AG08396 (cell line): ENCODE data around the gene RNF13.
"Not testable (repeated sequence)": the region's sequence is repeated elsewhere in the genome, so short reads cannot be mapped to it uniquely, and the experiment has no call there.

Experiments
- DNase-seq: peaks from one replicate; pipeline ENCODE4 v3.0.0; 2012; ENCODE audit warnings: low spot score, mixed read lengths

The RNF13 gene

GRCh38 chr3:149957361-149958125 lies 144.5 kb downstream of the RNF13 start:
- no peak for DNase-seq

GRCh38 chr3:149958171-149958796 lies 145.3 kb downstream of the RNF13 start:
- DNase-seq = no peak

DNA sequence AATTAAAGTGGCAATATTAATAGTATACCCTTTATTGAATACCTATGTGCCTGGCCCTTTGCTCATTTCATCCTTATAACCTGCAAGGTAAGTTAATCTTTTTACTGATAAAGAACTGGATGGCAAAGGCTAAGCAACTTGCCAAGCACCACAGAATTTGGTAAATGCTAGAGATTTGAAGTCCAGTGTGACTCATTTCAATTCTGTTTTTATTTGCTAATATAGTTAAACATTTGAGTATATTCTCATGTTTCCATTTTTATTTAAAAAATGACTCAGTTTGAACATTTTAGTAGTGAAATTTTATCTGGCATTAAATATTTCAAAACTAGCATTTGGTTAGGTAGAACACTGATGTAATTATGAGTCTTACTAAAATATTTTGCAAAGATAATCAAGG lies 146.4 kb downstream of the RNF13 start:
- no peak for DNase-seq

- no peak for DNase-seq
These were observed 150.5 kb downstream of the RNF13 start for GRCh38 chr3:149963485-149963884.

DNA sequence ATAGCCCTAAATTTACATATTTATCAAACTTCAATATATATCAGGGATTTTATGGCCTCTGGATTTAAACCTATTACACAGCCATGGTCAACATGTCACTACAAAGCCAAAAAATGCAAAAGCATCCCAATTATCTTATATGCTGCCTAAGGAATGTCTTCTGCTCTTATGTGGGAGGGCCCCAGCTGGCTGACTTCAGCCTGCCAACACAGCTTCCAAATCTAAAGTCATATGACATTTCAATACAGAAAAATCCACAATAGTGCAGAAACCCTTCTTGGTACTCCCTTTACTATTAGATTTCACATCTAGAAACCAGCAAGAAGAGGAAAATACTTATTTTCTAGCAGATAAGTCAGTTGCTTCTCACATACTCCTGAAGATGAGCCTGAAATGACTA lies 151.3 kb downstream of the RNF13 start:
- no peak for DNase-seq

- DNase-seq = no peak
These were observed 152.3 kb downstream of the RNF13 start for GRCh38 chr3:149965278-149965677.

DNA sequence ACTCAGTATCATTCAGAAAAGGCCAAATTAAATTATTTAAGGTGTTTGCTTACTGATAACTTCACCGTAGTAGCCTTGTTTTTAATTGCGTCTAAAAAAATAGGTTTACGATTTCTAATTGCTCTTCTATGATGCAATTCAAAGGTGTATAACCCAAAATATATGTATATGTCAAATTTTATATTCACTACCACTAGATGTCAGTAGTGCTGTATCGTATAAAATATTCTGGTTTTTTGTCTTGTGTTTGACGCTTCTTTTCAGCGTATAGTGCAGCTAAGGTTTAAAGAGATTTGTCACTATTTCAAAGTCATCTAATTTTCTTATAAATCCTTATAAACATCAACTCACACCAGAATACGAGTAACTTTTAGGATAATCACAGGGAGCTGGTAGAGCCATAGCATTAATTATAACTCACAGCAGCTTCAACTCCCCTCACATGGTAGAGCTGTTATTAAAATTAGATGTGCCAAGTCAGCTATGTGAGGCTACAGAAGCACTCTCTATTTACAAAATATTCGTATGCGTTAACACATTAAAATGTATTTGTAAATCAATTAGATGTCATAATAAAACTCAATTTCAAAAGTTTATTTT lies 154.2 kb downstream of the RNF13 start:
- peak; percentile 27 for DNase-seq

DNA sequence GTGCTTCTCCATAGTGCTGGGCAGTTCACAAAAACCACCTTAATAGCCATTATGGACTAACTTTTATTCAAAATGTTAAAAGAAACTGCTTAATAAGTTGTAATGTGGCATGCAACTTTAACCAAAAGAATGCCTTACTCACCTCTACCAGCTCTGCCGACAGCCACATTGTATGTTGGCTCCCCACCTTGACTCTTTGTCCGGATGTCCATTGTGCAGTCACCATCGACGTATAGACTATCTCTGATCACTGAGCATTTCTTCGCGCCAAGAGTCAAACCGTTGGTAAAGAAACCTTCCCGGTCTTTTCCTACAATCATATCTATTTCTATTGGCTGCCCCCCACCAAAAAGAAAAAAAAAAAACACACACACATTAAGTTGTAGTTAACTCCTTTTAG lies 155.2 kb downstream of the RNF13 start:
- DNase-seq = no peak

DNA sequence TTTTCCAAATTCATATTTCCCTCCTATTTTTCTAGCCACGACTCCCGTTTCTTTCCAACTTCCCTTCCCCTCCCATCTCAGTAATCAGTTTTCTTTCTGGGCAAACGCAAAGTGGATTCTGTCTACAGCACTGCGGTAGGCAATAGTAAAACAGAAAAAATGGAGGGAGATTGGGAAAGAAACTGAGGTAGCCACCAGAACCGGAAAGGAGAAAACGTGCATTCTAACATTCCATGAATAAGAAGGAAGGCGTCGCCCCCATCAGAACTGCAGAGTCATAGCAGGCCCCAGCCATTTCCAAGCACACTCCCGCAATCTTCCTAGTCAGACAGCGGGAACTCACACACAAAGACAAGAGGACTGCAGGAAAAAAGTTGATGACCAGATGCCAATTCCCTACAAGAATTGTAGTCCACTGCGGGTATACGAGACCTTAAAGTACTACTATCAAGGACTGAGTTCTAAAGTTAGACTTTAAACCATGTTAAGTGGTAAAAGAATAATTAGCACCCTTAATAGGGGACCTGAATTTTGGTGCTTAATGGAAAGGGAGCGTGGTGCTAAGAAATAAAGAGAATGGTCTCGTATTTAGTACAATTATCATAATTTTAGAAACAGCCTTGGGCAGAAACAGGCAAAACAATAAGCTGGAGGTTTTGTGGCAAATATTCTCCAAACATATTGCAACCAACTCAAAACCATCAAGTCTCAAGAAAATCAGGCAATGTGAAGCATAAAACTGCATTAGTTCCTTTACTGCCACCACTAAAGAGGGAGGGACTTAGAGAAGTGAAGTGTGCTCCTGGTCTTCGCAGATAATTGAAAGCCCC lies 156.3 kb downstream of the RNF13 start:
- DNase-seq = peak; percentile 71

- DNase-seq = peak; percentile 75
These were observed 157.1 kb downstream of the RNF13 start for GRCh38 chr3:149969940-149970715.

DNA sequence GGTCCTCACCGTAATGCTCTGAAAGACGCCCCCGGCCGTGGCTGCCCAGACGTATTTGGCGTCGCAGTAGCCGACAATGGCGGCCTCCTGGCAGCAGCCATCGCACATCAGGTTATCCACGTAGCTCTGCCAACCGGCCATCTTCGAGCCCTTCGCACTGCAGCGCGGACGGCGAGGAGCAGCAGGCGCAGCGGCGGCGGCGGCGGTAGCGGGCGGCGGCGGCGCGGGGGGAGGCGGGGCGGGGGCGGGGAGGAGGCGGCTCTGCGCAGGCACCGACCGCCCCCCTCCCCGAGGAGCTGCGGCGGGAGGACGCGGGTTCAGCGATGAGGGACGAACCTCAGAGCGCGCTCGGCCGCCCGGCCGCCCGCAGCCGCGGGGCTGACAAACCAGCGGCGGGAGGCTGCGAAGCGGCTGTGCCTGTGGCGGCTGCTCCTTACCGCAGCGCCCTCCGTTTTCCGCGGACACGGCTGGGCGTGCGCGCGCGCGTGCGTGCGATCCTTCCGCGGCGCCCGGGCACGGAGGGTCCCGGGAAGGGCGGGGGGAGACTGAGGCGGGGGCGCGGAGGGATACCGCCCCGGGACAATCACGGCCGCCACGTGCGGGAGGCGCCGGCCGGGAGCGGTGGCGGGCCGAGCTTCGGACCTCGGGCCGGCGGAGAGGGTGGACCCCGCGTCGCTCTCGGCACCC lies 157.8 kb downstream of the RNF13 start, which contains the start of gene PFN2:
Gene PFN2, minus strand, starts transcription at position 180 of the 687 bp plus-strand sequence. Its CDS starts 39 bp downstream, at position 141.
- DNase-seq = peak; percentile 84

DNA sequence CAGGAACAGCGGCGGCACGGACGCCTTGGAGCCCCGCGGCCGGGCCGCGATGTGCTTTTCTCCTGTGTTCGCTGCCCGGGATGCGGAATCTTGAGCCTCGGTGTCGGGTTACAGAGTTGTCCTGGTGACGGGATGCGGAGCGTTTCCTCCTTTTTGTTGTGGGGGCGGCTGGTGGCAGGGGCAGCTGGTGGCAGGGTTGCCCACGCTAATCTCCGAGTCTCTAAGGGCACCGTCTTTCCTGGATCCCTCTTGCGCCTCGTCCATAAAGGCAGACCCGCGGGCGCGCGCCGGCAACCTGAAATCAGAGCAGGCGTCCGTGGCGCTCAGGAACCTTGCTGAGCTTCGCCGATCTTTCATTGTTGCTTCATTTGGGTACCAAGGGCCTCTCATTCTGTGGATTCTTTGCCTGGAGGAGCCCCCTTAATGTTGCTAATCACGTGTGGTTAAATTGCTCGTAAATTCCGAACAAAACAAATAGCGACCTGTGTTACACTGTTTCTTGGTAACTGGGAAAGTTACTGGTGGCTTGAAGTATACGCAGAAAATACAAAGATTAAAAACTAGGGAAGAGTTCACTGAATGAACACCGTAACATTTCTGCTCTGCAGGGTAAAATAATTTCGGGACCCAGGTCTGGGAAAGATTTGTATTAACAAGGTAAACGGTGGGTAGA lies 158.5 kb downstream of the RNF13 start:
- DNase-seq = no peak

GRCh38 chr3:149975919-149976318 lies 162.9 kb downstream of the RNF13 start:
- no peak for DNase-seq

DNA sequence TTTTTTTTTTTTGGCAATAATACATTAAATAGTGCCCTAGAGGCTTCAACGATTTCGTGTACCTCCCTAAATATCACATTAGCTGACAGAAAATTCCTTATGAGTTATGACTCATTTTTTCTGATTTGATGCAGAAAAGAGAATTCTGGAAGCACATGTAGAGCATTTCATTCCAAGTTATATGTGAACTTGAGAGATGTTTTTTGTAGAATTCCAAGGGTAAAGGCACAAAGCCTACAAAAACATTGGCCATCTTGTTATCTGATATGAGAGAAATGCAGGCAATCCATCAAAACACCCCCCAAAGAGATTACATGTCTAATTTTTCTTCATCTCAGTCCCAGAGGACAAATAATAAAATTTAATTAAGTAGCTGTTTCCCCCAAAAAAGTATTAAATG lies 164.4 kb downstream of the RNF13 start:
- DNase-seq = no peak

GRCh38 chr3:149981979-149982378 lies 169.0 kb downstream of the RNF13 start:
- not testable (repeated sequence) for DNase-seq

- DNase-seq = not testable (repeated sequence)
These were observed 170.0 kb downstream of the RNF13 start for GRCh38 chr3:149983053-149983452.

GRCh38 chr3:149983628-149984027 lies 170.6 kb downstream of the RNF13 start:
- no peak for DNase-seq

DNA sequence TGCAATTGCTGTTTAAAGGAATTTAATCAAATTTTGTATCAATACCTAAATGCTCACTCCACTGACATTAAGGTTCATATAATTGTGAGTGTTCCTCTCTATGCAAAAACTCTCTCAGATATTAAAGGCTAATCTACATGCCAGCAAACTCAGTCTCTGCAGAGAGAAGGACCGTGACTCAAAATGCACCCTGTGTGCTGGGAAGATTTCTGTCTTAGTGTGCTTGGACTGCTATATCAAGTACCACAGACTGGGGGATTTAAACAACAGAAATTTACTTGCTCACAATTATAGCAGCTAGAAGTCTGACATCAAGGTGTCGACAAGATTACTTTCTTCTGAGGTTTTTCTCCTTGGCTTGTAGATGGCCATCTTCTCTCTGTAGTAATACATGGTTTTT lies 176.3 kb downstream of the RNF13 start:
- no peak for DNase-seq

- DNase-seq = no peak
These were observed 177.5 kb downstream of the RNF13 start for GRCh38 chr3:149990423-149990948.
